ENCODE data around the gene RS1.

- TF ChIP-seq CTCF (IDR thresholded peaks at IDR 0.05) (no peak), POLR2A (IDR thresholded peaks at IDR 0.05) (no peak), EP300 (IDR thresholded peaks at IDR 0.05) (no peak)
These were observed 10.6 kb downstream of the RS1 start for GRCh38 chrX:18661273-18661672.

Data from ovary (tissue), 3 donors.